RWPE2 (cell line): ENCODE data around the gene SPACA5.
A peak's percentile ranks its signal among the peaks of the same experiment; 100 is the strongest.
"Not testable (repeated sequence)": the region's sequence is repeated elsewhere in the genome, so short reads cannot be mapped to it uniquely, and the experiment has no call there.

Experiments used
- ATAC-seq: fragments of 200-7000 bp; cut with Tn5 transposase; 3 replicates; pipeline ENCODE4 v1.9.1; 2021; ENCODE audit warnings: low read depth
- DNase-seq: peaks from one replicate; pipeline ENCODE4 v3.0.0-alpha.2; 2020; ENCODE audit warnings: low spot score
- H3K27ac ChIP-seq: fragments of 450-650 bp; 2 replicates; pipeline ENCODE4 v1.5.1; 2017; ENCODE audit warnings: mild to moderate bottlenecking; ENCODE audit not compliant: poor library complexity, severe bottlenecking
- H3K27me3 ChIP-seq: fragments of 250-450 bp; sonication (Bioruptor Pico); 2 replicates; pipeline ENCODE4 v1.5.1; 2021; ENCODE audit warnings: mild to moderate bottlenecking, moderate library complexity; ENCODE audit not compliant: insufficient read depth, poor library complexity, severe bottlenecking
- H3K36me3 ChIP-seq: fragments of 250-450 bp; sonication (Bioruptor Pico); 2 replicates; pipeline ENCODE4 v1.5.1; 2020; ENCODE audit warnings: low read depth, mild to moderate bottlenecking, moderate library complexity
- H3K4me1 ChIP-seq: fragments of 250-450 bp; sonication (Bioruptor Pico); 2 replicates; pipeline ENCODE4 v1.5.1; 2021; ENCODE audit warnings: mild to moderate bottlenecking, moderate library complexity; ENCODE audit not compliant: insufficient read depth, poor library complexity, severe bottlenecking
- H3K4me3 ChIP-seq: fragments of 250-450 bp; sonication (Bioruptor Pico); 2 replicates; pipeline ENCODE4 v1.5.1; 2021; ENCODE audit warnings: mild to moderate bottlenecking, moderate library complexity; ENCODE audit not compliant: severe bottlenecking
- H3K9me3 ChIP-seq: fragments of 250-450 bp; sonication (Bioruptor Pico); 2 replicates; pipeline ENCODE4 v1.5.1; 2021; ENCODE audit warnings: mild to moderate bottlenecking, moderate library complexity; ENCODE audit not compliant: severe bottlenecking
- CTCF ChIP-seq: fragments of 450-650 bp; IDR thresholded peaks from one replicate; pipeline ENCODE4 v1.5.1; 2017; ENCODE audit warnings: mild to moderate bottlenecking, moderate library complexity; ENCODE audit not compliant: poor library complexity, severe bottlenecking

The SPACA5 gene

GRCh38 chrX:48016583-48017310 lies 10.0 kb downstream of the SPACA5 start:
- not testable (repeated sequence) for ATAC-seq, H3K36me3 ChIP-seq, H3K4me3 ChIP-seq, H3K9me3 ChIP-seq, H3K27ac ChIP-seq, H3K27me3 ChIP-seq, DNase-seq, H3K4me1 ChIP-seq

- H3K4me1 ChIP-seq, H3K36me3 ChIP-seq, ATAC-seq: not testable (repeated sequence)
These were observed 13.1 kb downstream of the SPACA5 start for GRCh38 chrX:48019892-48020291.

GRCh38 chrX:48020472-48020871 lies 13.7 kb downstream of the SPACA5 start:
- not testable (repeated sequence) for H3K4me1 ChIP-seq, DNase-seq, H3K4me3 ChIP-seq, ATAC-seq, H3K27ac ChIP-seq, H3K9me3 ChIP-seq, H3K36me3 ChIP-seq, H3K27me3 ChIP-seq

More at GRCh38 chrX:48019892-48020291, 13.1 kb downstream of the SPACA5 start:
- not testable (repeated sequence) for H3K9me3 ChIP-seq, DNase-seq, H3K27ac ChIP-seq, H3K4me3 ChIP-seq, H3K27me3 ChIP-seq

GRCh38 chrX:48021026-48021900 lies 14.5 kb downstream of the SPACA5 start:
- Histone ChIP-seq H3K4me3 (peak overlapping the region; percentile 72), H3K27ac (peak overlapping the region; percentile 49)
- ATAC-seq: peak; percentile 84

GRCh38 chrX:48022100-48022499 lies 15.3 kb downstream of the SPACA5 start:
- no peaks in the 10 kb centered on the region for H3K27me3 ChIP-seq
- H3K4me3 ChIP-seq: no peak overlapping the region
- no peaks in the 10 kb centered on the region for H3K36me3 ChIP-seq
- ATAC-seq (no peak), DNase-seq (no peak)
- no peaks in the 10 kb centered on the region for H3K4me1 ChIP-seq
- TF ChIP-seq CTCF: no peak
- H3K27ac ChIP-seq: no peak overlapping the region
- H3K9me3 ChIP-seq: no peaks in the 10 kb centered on the region

More at GRCh38 chrX:48021026-48021900, 14.5 kb downstream of the SPACA5 start:
- Histone ChIP-seq H3K4me1 (no peaks in the 10 kb centered on the region), H3K36me3 (no peaks in the 10 kb centered on the region), H3K27me3 (no peaks in the 10 kb centered on the region), H3K9me3 (no peaks in the 10 kb centered on the region)
- DNase-seq: no peak
- TF ChIP-seq CTCF: no peak

- Histone ChIP-seq H3K27ac (no peak overlapping the region), H3K27me3 (no peaks in the 10 kb centered on the region), H3K36me3 (no peaks in the 10 kb centered on the region), H3K9me3 (no peaks in the 10 kb centered on the region), H3K4me1 (no peaks in the 10 kb centered on the region), H3K4me3 (no peak overlapping the region)
- no peak for ATAC-seq
- TF ChIP-seq CTCF: no peak
- DNase-seq: no peak
These were observed 15.9 kb downstream of the SPACA5 start for GRCh38 chrX:48022738-48023137.
